HEK293 (cell line): ENCODE results near the gene FAM240A.

ENCODE experiments used
- CTCF ChIA-PET: fragments of 350-600 bp; formaldehyde crosslinking; extraction: SDS; loops from one replicate; lab custom pipeline; 2021; ENCODE audit warnings: antibody characterized with exemption; lab: Yijun Ruan, JAX
- POLR2A ChIA-PET: fragments of 300-600 bp; formaldehyde crosslinking; extraction: SDS; loops from one replicate; lab custom pipeline; 2020; ENCODE audit warnings: antibody characterized with exemption, inconsistent platforms; lab: Yijun Ruan, JAX
- H3K27ac ChIP-seq: fragments of 200-500 bp; sonication (Bioruptor generic); 2 replicates; pipeline ENCODE4 v1.5.1; 2014; ENCODE audit warnings: low read depth, low read length, control low read depth, inconsistent platforms; ENCODE audit errors: extremely low read depth
- H3K36me3 ChIP-seq, 2 experiments: fragments of 200-500 bp in 1 of 2; sonication (Bioruptor generic) in 1 of 2; 1 replicate in 1 of 2; 2 replicates in 1 of 2; pipeline ENCODE4 v1.5.1; 2014 to 2017; ENCODE audit warnings: inconsistent platforms in 2 of 2, low read length in 2 of 2; ENCODE audit not compliant: control insufficient read depth in 2 of 2, insufficient read depth in 1 of 2
- H3K4me1 ChIP-seq: fragments of 200-500 bp; sonication (Bioruptor generic); 2 replicates; pipeline ENCODE4 v1.5.1; 2014; ENCODE audit warnings: mild to moderate bottlenecking, low read length, inconsistent platforms; ENCODE audit not compliant: control insufficient read depth, insufficient read depth
- H3K4me3 ChIP-seq: 2 replicates; pipeline ENCODE4 v1.5.1; 2011; ENCODE audit warnings: low read depth, mild to moderate bottlenecking, control low read depth, low read length, moderate library complexity
- H3K9me3 ChIP-seq: fragments of 200-500 bp; sonication (Bioruptor generic); 2 replicates; pipeline ENCODE4 v1.5.1; 2014; ENCODE audit warnings: low read depth, low read length, inconsistent platforms; ENCODE audit not compliant: control insufficient read depth, insufficient read depth
- BCL11A ChIP-seq: fragments of 450-650 bp; formaldehyde crosslinking; IDR thresholded peaks from 2 replicates; pipeline ENCODE4 v1.5.1; 2016; ENCODE audit warnings: low read depth, missing biosample characterization, missing genetic modification characterization
- GFI1B ChIP-seq: fragments of 450-650 bp; formaldehyde crosslinking; IDR thresholded peaks from 2 replicates; pipeline ENCODE4 v1.5.1; 2016; ENCODE audit warnings: missing biosample characterization, missing genetic modification characterization
- GLI2 ChIP-seq: fragments of 450-650 bp; formaldehyde crosslinking; IDR thresholded peaks from 2 replicates; pipeline ENCODE4; 2017; ENCODE audit warnings: missing biosample characterization, missing genetic modification characterization, low read depth, borderline replicate concordance
- GLI4 ChIP-seq: fragments of 450-650 bp; formaldehyde crosslinking; IDR thresholded peaks from 2 replicates; pipeline ENCODE4 v1.5.1; 2016; ENCODE audit warnings: missing biosample characterization, missing genetic modification characterization
- HOXA7 ChIP-seq: sonication (generic); formaldehyde crosslinking; IDR thresholded peaks from 2 replicates; pipeline ENCODE4 v1.8.1; 2022; ENCODE audit warnings: missing genetic modification reagents, borderline replicate concordance
- IKZF3 ChIP-seq: fragments of 450-650 bp; IDR thresholded peaks from 2 replicates; pipeline ENCODE4 v1.5.0; 2018; ENCODE audit warnings: missing biosample characterization, mild to moderate bottlenecking, missing genetic modification characterization, moderate library complexity
- KLF1 ChIP-seq: fragments of 450-650 bp; formaldehyde crosslinking; IDR thresholded peaks from 2 replicates; pipeline ENCODE4 v1.5.1; 2016; ENCODE audit warnings: missing biosample characterization, missing genetic modification characterization
- KLF9 ChIP-seq: fragments of 450-650 bp; formaldehyde crosslinking; IDR thresholded peaks from 2 replicates; pipeline ENCODE4 v1.5.1; 2016; ENCODE audit warnings: missing biosample characterization, missing genetic modification characterization, low read depth
- OSR2 ChIP-seq: fragments of 450-650 bp; formaldehyde crosslinking; IDR thresholded peaks from 2 replicates; pipeline ENCODE4 v1.5.1; 2016; ENCODE audit warnings: missing biosample characterization, missing genetic modification characterization
- PRDM1 ChIP-seq: fragments of 450-650 bp; formaldehyde crosslinking; IDR thresholded peaks from 2 replicates; pipeline ENCODE4; 2016; ENCODE audit warnings: missing biosample characterization, missing genetic modification characterization
- YY1 ChIP-seq: fragments of 450-650 bp; formaldehyde crosslinking; IDR thresholded peaks from 2 replicates; pipeline ENCODE4 v1.5.1; 2018; ENCODE audit warnings: missing biosample characterization, missing genetic modification characterization
- ZBTB17 ChIP-seq: fragments of 450-650 bp; formaldehyde crosslinking; IDR thresholded peaks from 2 replicates; pipeline ENCODE4 v1.5.1; 2016; ENCODE audit warnings: missing biosample characterization, missing genetic modification characterization
- ZBTB21 ChIP-seq: fragments of 450-650 bp; formaldehyde crosslinking; IDR thresholded peaks from 2 replicates; pipeline ENCODE4 v1.5.1; 2017; ENCODE audit warnings: missing biosample characterization, missing genetic modification characterization
- ZBTB48 ChIP-seq: fragments of 450-650 bp; formaldehyde crosslinking; IDR thresholded peaks from 2 replicates; pipeline ENCODE4 v1.5.1; 2016; ENCODE audit warnings: missing biosample characterization, missing genetic modification characterization
- ZBTB7A ChIP-seq: fragments of 450-650 bp; formaldehyde crosslinking; IDR thresholded peaks from 2 replicates; pipeline ENCODE4 v1.5.1; 2016; ENCODE audit warnings: low read depth, missing biosample characterization, missing genetic modification characterization
- ZNF112 ChIP-seq: fragments of 450-650 bp; formaldehyde crosslinking; IDR thresholded peaks from 2 replicates; pipeline ENCODE4 v1.5.0; 2017; ENCODE audit warnings: missing biosample characterization, missing genetic modification characterization
- ZNF114 ChIP-seq: fragments of 450-650 bp; formaldehyde crosslinking; IDR thresholded peaks from 2 replicates; pipeline ENCODE4 v1.5.0; 2017; ENCODE audit warnings: missing biosample characterization, missing genetic modification characterization
- ZNF121 ChIP-seq: fragments of 450-650 bp; formaldehyde crosslinking; IDR thresholded peaks from 2 replicates; pipeline ENCODE4 v1.5.1; 2016; ENCODE audit warnings: missing biosample characterization, missing genetic modification characterization
- ZNF184 ChIP-seq: fragments of 450-650 bp; IDR thresholded peaks from 2 replicates; pipeline ENCODE4 v1.5.1; 2018; ENCODE audit warnings: missing biosample characterization, mild to moderate bottlenecking, missing genetic modification characterization
- ZNF211 ChIP-seq: fragments of 450-650 bp; formaldehyde crosslinking; IDR thresholded peaks from 2 replicates; pipeline ENCODE4 v1.5.1; 2016; ENCODE audit warnings: low read depth, missing biosample characterization, missing genetic modification characterization
- ZNF266 ChIP-seq: fragments of 450-650 bp; formaldehyde crosslinking; IDR thresholded peaks from 2 replicates; pipeline ENCODE4 v1.5.1; 2016; ENCODE audit warnings: missing biosample characterization, missing genetic modification characterization, low read depth
- ZNF324 ChIP-seq: fragments of 450-650 bp; formaldehyde crosslinking; IDR thresholded peaks from 2 replicates; pipeline ENCODE4 v1.5.1; 2016; ENCODE audit warnings: missing biosample characterization, missing genetic modification characterization
- ZNF350 ChIP-seq: fragments of 450-650 bp; formaldehyde crosslinking; IDR thresholded peaks from 2 replicates; pipeline ENCODE4 v1.5.0; 2017; ENCODE audit warnings: missing biosample characterization, mild to moderate bottlenecking, missing genetic modification characterization
- ZNF48 ChIP-seq: fragments of 450-650 bp; formaldehyde crosslinking; IDR thresholded peaks from 2 replicates; pipeline ENCODE4 v1.5.1; 2016; ENCODE audit warnings: missing biosample characterization, missing genetic modification characterization
- ZNF548 ChIP-seq: fragments of 450-650 bp; formaldehyde crosslinking; IDR thresholded peaks from 2 replicates; pipeline ENCODE4 v1.5.1; 2016; ENCODE audit warnings: missing biosample characterization, missing genetic modification characterization
- ZNF571 ChIP-seq: fragments of 450-650 bp; formaldehyde crosslinking; IDR thresholded peaks from 2 replicates; pipeline ENCODE4 v1.5.0; 2017; ENCODE audit warnings: missing biosample characterization, missing genetic modification characterization
- ZNF610 ChIP-seq: fragments of 450-650 bp; formaldehyde crosslinking; IDR thresholded peaks from 2 replicates; pipeline ENCODE4 v1.5.1; 2016; ENCODE audit warnings: missing biosample characterization, missing genetic modification characterization, borderline replicate concordance
- ZNF785 ChIP-seq: fragments of 450-650 bp; formaldehyde crosslinking; IDR thresholded peaks from 2 replicates; pipeline ENCODE4 v1.5.1; 2016; ENCODE audit warnings: missing biosample characterization, missing genetic modification characterization
- ZNF791 ChIP-seq: fragments of 450-650 bp; formaldehyde crosslinking; IDR thresholded peaks from 2 replicates; pipeline ENCODE4 v1.5.1; 2016; ENCODE audit warnings: missing biosample characterization, missing genetic modification characterization
- ZSCAN23 ChIP-seq: fragments of 450-650 bp; formaldehyde crosslinking; IDR thresholded peaks from 2 replicates; pipeline ENCODE4 v1.5.1; 2016; ENCODE audit warnings: missing biosample characterization, missing genetic modification characterization
- TF ChIP-seq, protein P1 (sequence below): fragments of 450-650 bp; formaldehyde crosslinking; IDR thresholded peaks from 2 replicates; pipeline ENCODE4 v1.5.1; 2016; ENCODE audit warnings: missing biosample characterization, missing genetic modification characterization
- TF ChIP-seq, protein P2 (sequence below): fragments of 450-650 bp; formaldehyde crosslinking; optimal IDR thresholded peaks from 2 replicates; pipeline ENCODE3; 2016; ENCODE audit warnings: missing biosample characterization, mild to moderate bottlenecking, missing genetic modification characterization
- TF ChIP-seq, protein P3 (sequence below): fragments of 450-650 bp; formaldehyde crosslinking; IDR thresholded peaks from 2 replicates; pipeline ENCODE4 v1.5.1; 2016; ENCODE audit warnings: missing biosample characterization, missing genetic modification characterization
- TF ChIP-seq, protein P4 (sequence below): fragments of 450-650 bp; formaldehyde crosslinking; IDR thresholded peaks from 2 replicates; pipeline ENCODE4 v1.5.1; 2017; ENCODE audit warnings: missing biosample characterization, missing genetic modification characterization
- TF ChIP-seq, protein P5 (sequence below): fragments of 450-650 bp; IDR thresholded peaks from 2 replicates; pipeline ENCODE4 v1.5.1; 2018; ENCODE audit warnings: missing biosample characterization, mild to moderate bottlenecking, missing genetic modification characterization

The FAM240A gene

DNA sequence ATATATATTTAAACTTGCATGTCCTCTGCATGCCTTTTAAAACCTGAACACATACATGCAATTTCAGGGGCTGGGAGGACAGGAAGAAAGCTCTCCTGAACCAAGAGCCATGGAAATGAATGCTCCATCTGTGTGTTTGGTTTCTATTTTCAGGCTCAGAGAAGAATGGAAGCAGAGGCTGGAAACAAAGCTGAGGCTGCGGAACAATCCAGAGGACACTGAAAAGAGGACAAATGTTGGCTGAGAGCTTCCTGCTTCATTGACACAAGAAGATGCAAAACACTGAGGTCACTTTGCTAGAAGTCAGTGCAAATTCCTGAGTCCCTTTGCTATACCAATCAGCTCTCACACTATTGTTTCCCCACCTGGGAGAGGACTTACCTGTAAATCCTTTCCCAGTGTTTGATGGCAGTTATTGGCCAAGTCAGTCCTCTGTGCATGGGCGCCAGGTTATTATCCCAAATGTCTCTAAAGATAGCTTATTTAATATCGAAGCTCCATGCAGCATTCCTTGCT is 12.7 kb downstream of the FAM240A start:
- CTCF ChIA-PET: interaction anchor here (0.6 to 1.3 kb wide), 2 partner anchors 137 to 1372 kb away, joined by 3 read pairs; no protein-coding TSS in a partner anchor

DNA sequence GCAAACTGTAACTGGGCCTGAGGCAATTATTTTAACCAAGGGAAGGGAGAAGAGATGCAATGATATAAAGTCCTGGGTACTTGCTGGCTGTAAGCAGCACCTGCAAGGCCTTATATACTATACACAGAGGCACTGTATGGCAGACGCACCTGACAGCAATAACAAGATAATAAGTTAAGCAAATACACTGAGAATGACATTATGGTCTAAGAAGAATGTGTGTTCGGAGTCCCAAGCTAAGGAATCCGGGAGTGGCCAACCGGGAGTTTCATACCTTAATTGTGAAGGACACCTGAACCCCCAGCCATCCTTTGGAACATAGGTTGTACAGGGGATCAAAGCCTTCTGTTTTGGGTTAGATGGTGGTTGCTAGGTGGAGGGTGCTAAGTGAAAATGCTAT is 13.7 kb downstream of the FAM240A start:
- H3K36me3 ChIP-seq: no peaks in the 10 kb centered on the region
- H3K4me3 ChIP-seq: no peak overlapping the region
- H3K9me3 ChIP-seq: no peaks in the 10 kb centered on the region
- ChIA-PET CTCF (interaction anchor here (1.3 kb wide), 1 partner anchor 138 kb away, joined by 3 read pairs; no protein-coding TSS in a partner anchor), POLR2A (no interaction called here)
- no peaks in the 10 kb centered on the region for H3K4me1 ChIP-seq
- no peak overlapping the region for H3K27ac ChIP-seq
- no peak for TF ChIP-seq KLF1 (tag by site-specific recombination)
- no peak for TF ChIP-seq OSR2
- no peak for TF ChIP-seq ZNF610 (tag by site-specific recombination)
- no peak for TF ChIP-seq GLI4 (tag by site-specific recombination)
- no peak for TF ChIP-seq ZNF114 (tag by site-specific recombination)
- no peak for TF ChIP-seq ZNF211
- TF ChIP-seq, protein P1, sequence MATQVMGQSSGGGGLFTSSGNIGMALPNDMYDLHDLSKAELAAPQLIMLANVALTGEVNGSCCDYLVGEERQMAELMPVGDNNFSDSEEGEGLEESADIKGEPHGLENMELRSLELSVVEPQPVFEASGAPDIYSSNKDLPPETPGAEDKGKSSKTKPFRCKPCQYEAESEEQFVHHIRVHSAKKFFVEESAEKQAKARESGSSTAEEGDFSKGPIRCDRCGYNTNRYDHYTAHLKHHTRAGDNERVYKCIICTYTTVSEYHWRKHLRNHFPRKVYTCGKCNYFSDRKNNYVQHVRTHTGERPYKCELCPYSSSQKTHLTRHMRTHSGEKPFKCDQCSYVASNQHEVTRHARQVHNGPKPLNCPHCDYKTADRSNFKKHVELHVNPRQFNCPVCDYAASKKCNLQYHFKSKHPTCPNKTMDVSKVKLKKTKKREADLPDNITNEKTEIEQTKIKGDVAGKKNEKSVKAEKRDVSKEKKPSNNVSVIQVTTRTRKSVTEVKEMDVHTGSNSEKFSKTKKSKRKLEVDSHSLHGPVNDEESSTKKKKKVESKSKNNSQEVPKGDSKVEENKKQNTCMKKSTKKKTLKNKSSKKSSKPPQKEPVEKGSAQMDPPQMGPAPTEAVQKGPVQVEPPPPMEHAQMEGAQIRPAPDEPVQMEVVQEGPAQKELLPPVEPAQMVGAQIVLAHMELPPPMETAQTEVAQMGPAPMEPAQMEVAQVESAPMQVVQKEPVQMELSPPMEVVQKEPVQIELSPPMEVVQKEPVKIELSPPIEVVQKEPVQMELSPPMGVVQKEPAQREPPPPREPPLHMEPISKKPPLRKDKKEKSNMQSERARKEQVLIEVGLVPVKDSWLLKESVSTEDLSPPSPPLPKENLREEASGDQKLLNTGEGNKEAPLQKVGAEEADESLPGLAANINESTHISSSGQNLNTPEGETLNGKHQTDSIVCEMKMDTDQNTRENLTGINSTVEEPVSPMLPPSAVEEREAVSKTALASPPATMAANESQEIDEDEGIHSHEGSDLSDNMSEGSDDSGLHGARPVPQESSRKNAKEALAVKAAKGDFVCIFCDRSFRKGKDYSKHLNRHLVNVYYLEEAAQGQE (tag by site-specific recombination): no peak
- no peak for TF ChIP-seq ZBTB17 (tag by site-specific recombination)
- no peak for TF ChIP-seq ZSCAN23
- TF ChIP-seq, protein P2, sequence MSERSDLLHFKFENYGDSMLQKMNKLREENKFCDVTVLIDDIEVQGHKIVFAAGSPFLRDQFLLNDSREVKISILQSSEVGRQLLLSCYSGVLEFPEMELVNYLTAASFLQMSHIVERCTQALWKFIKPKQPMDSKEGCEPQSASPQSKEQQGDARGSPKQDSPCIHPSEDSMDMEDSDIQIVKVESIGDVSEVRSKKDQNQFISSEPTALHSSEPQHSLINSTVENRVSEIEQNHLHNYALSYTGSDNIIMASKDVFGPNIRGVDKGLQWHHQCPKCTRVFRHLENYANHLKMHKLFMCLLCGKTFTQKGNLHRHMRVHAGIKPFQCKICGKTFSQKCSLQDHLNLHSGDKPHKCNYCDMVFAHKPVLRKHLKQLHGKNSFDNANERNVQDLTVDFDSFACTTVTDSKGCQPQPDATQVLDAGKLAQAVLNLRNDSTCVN (tag by site-specific recombination): no peak
- no peak for TF ChIP-seq ZNF785
- no peak for TF ChIP-seq ZNF791
- no peak for TF ChIP-seq ZNF48 (tag by site-specific recombination)
- TF ChIP-seq, protein P3, sequence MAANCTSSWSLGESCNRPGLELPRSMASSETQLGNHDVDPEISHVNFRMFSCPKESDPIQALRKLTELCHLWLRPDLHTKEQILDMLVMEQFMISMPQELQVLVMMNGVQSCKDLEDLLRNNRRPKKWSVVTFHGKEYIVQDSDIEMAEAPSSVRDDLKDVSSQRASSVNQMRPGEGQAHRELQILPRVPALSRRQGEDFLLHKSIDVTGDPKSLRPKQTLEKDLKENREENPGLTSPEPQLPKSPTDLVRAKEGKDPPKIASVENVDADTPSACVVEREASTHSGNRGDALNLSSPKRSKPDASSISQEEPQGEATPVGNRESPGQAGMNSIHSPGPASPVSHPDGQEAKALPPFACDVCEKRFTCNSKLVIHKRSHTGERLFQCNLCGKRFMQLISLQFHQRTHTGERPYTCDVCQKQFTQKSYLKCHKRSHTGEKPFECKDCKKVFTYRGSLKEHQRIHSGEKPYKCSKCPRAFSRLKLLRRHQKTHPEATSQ: no peak
- TF ChIP-seq ZNF266 (tag by site-specific recombination): no peak

More for the DNA sequence above, 12.7 kb downstream of the FAM240A start:
- Histone ChIP-seq H3K36me3 (no peaks in the 10 kb centered on the region), H3K4me3 (no peak overlapping the region), H3K9me3 (no peaks in the 10 kb centered on the region), H3K27ac (no peak overlapping the region), H3K4me1 (no peaks in the 10 kb centered on the region)
- POLR2A ChIA-PET: no interaction called here
- TF ChIP-seq YY1 (tag by site-specific recombination): no peak
- TF ChIP-seq ZNF571 (tag by site-specific recombination): no peak
- no peak for TF ChIP-seq HOXA7 (CRISPR knock-in tag)
- TF ChIP-seq GLI2 (tag by site-specific recombination): no peak
- TF ChIP-seq, protein P4, sequence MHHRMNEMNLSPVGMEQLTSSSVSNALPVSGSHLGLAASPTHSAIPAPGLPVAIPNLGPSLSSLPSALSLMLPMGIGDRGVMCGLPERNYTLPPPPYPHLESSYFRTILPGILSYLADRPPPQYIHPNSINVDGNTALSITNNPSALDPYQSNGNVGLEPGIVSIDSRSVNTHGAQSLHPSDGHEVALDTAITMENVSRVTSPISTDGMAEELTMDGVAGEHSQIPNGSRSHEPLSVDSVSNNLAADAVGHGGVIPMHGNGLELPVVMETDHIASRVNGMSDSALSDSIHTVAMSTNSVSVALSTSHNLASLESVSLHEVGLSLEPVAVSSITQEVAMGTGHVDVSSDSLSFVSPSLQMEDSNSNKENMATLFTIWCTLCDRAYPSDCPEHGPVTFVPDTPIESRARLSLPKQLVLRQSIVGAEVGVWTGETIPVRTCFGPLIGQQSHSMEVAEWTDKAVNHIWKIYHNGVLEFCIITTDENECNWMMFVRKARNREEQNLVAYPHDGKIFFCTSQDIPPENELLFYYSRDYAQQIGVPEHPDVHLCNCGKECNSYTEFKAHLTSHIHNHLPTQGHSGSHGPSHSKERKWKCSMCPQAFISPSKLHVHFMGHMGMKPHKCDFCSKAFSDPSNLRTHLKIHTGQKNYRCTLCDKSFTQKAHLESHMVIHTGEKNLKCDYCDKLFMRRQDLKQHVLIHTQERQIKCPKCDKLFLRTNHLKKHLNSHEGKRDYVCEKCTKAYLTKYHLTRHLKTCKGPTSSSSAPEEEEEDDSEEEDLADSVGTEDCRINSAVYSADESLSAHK (tag by site-specific recombination): no peak
- no peak for TF ChIP-seq ZNF184 (tag by site-specific recombination)
- no peak for TF ChIP-seq ZBTB7A
- TF ChIP-seq PRDM1: no peak
- TF ChIP-seq IKZF3 (tag by site-specific recombination): no peak
- no peak for TF ChIP-seq ZNF548 (tag by site-specific recombination)
- no peak for TF ChIP-seq ZNF112 (tag by site-specific recombination)
- TF ChIP-seq ZNF324 (tag by site-specific recombination): no peak
- TF ChIP-seq ZNF121 (tag by site-specific recombination): no peak
- no peak for TF ChIP-seq ZBTB21 (tag by site-specific recombination)
- TF ChIP-seq ZNF350 (tag by site-specific recombination): no peak
- TF ChIP-seq, protein P5, sequence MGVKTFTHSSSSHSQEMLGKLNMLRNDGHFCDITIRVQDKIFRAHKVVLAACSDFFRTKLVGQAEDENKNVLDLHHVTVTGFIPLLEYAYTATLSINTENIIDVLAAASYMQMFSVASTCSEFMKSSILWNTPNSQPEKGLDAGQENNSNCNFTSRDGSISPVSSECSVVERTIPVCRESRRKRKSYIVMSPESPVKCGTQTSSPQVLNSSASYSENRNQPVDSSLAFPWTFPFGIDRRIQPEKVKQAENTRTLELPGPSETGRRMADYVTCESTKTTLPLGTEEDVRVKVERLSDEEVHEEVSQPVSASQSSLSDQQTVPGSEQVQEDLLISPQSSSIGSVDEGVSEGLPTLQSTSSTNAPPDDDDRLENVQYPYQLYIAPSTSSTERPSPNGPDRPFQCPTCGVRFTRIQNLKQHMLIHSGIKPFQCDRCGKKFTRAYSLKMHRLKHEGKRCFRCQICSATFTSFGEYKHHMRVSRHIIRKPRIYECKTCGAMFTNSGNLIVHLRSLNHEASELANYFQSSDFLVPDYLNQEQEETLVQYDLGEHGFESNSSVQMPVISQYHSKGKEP (tag by site-specific recombination): no peak
- TF ChIP-seq ZBTB48 (tag by site-specific recombination): no peak
- no peak for TF ChIP-seq KLF9 (tag by site-specific recombination)
- TF ChIP-seq BCL11A: no peak
- no peak for TF ChIP-seq GFI1B (tag by site-specific recombination)
